Type B pancreatic cell (in vitro differentiated cells): ENCODE measurements around the gene AKAP9. TPM values are rescaled to one million over a fixed set of nuclear protein-coding genes. Genes with fewer than 3 reads are reported as not detected.

Experiments
- DNase-seq: peaks from one replicate; pipeline ENCODE4 v3.0.0; 2021; ENCODE audit warnings: mixed read lengths; ENCODE audit not compliant: unreplicated experiment; ENCODE audit errors: extremely low spot score
- H3K27ac Mint-ChIP-seq: 2 replicates; pipeline ENCODE4 v1.8.0; 2021; ENCODE audit warnings: mild to moderate bottlenecking, mixed read lengths
- H3K27me3 Mint-ChIP-seq: 2 replicates; pipeline ENCODE4 v1.8.0; 2021; ENCODE audit warnings: mixed read lengths
- H3K36me3 Mint-ChIP-seq: 2 replicates; pipeline ENCODE4 v1.8.0; 2021; ENCODE audit warnings: mixed read lengths
- H3K4me1 Mint-ChIP-seq: one replicate; pipeline ENCODE4 v1.8.0; 2021; ENCODE audit warnings: mixed read lengths; ENCODE audit not compliant: unreplicated experiment
- H3K4me3 Mint-ChIP-seq: 2 replicates; pipeline ENCODE4 v1.8.0; 2021; ENCODE audit warnings: mild to moderate bottlenecking, mixed read lengths
- H3K9me3 Mint-ChIP-seq: 2 replicates; pipeline ENCODE4 v1.8.0; 2021; ENCODE audit warnings: mixed read lengths
- total RNA-seq: library from RNA; stranded (reverse); gene quantifications from 2 replicates; pipeline ENCODE4 v1.2.1, GENCODE V29; 2021; ENCODE audit warnings: low replicate concordance
- TF ChIP-seq, protein P1 (sequence below): fragments of 200-600 bp; sonication (generic); conservative IDR thresholded peaks from 2 replicates; pipeline ENCODE4 v1.5.0; 2021; ENCODE audit warnings: antibody characterized with exemption, mild to moderate bottlenecking

The AKAP9 gene
- total RNA-seq, 1 donor from 2014 or later, result 63.1 TPM

DNA sequence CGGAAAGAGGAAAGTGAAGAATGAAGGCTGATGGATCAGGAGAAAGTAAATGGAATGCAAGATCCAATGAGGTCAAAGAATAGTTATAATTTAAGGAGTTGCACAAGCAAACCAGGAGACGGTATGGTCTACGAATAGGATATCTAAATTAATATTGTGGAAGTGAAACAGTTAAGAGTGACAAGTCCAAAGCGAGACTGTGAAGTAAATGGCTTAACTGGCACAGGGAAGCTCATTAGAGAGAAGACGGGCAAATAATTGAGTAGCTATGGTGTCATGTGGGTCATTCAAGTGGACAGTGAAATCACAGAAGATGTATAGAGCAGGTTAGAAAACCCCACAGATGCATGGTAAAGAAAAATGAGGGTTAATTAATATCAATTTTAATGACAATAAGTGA is 190.4 kb downstream of the AKAP9 start:
- Mint-ChIP-seq H3K4me3 (peak overlapping the region; percentile 26), H3K9me3 (no peaks in the 10 kb centered on the region), H3K27me3 (no peaks in the 10 kb centered on the region), H3K27ac (no peak overlapping the region), H3K36me3 (peaks cover 24% of the 10 kb centered on the region), H3K4me1 (peaks cover 30% of the 10 kb centered on the region)
- TF ChIP-seq, protein P1, sequence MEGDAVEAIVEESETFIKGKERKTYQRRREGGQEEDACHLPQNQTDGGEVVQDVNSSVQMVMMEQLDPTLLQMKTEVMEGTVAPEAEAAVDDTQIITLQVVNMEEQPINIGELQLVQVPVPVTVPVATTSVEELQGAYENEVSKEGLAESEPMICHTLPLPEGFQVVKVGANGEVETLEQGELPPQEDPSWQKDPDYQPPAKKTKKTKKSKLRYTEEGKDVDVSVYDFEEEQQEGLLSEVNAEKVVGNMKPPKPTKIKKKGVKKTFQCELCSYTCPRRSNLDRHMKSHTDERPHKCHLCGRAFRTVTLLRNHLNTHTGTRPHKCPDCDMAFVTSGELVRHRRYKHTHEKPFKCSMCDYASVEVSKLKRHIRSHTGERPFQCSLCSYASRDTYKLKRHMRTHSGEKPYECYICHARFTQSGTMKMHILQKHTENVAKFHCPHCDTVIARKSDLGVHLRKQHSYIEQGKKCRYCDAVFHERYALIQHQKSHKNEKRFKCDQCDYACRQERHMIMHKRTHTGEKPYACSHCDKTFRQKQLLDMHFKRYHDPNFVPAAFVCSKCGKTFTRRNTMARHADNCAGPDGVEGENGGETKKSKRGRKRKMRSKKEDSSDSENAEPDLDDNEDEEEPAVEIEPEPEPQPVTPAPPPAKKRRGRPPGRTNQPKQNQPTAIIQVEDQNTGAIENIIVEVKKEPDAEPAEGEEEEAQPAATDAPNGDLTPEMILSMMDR, result no peak
- DNase-seq, result no peak

- Mint-ChIP-seq H3K36me3 (peaks cover 19% of the 10 kb centered on the region), H3K27me3 (no peaks in the 10 kb centered on the region), H3K4me1 (peaks cover 30% of the 10 kb centered on the region), H3K9me3 (no peaks in the 10 kb centered on the region), H3K27ac (no peak overlapping the region), H3K4me3 (peak overlapping the region; percentile 72)
- DNase-seq, result no peak
- TF ChIP-seq, protein P1, result no peak
Observed at GRCh38 chr7:92131764-92132330, 191.2 kb downstream of the AKAP9 start.

DNA sequence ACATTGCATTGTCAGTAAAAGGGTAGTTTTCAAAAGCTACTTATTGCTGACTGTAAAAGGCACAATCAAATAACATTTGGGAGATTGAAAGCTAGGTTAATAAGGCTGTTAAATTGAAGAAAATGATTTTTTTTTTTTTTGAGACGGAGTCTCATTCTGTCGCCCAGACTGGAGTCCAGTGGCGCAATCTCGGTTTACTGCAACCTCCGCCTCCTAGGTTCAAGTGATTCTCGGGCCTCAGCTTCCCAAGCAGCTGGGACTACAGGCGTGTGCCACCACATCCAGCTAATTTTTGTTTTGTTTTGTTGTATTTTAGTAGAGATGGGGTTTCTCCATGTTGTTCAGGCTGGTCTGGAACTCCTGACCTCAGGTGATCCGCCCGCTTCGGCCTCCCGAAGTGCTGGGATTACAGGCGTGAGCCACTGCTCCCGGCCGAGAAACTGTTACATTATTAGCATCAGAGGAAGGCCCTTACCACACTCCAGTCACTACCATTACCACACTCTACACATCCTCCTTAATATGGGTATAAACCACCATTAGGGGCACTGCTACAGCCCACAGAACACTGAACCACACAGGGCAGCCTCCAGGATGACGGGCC is 192.6 kb downstream of the AKAP9 start:
- Mint-ChIP-seq H3K36me3 (peaks cover 14% of the 10 kb centered on the region), H3K4me1 (peaks cover 35% of the 10 kb centered on the region), H3K4me3 (peak overlapping the region; percentile 99), H3K27ac (peak overlapping the region; percentile 100), H3K27me3 (no peaks in the 10 kb centered on the region), H3K9me3 (no peaks in the 10 kb centered on the region)
- no peak for DNase-seq
- TF ChIP-seq, protein P1, result no peak

- H3K36me3 Mint-ChIP-seq, result peaks cover 14% of the 10 kb centered on the region
- H3K27me3 Mint-ChIP-seq, result no peaks in the 10 kb centered on the region
- H3K27ac Mint-ChIP-seq, result peak overlapping the region; percentile 100
- DNase-seq, result peak; percentile 90
- H3K9me3 Mint-ChIP-seq, result no peaks in the 10 kb centered on the region
- H3K4me3 Mint-ChIP-seq, result peak overlapping the region; percentile 99
- TF ChIP-seq, protein P1, result peak; percentile 96
- peaks cover 35% of the 10 kb centered on the region for H3K4me1 Mint-ChIP-seq
Observed at GRCh38 chr7:92133737-92134270, 193.1 kb downstream of the AKAP9 start.

DNA sequence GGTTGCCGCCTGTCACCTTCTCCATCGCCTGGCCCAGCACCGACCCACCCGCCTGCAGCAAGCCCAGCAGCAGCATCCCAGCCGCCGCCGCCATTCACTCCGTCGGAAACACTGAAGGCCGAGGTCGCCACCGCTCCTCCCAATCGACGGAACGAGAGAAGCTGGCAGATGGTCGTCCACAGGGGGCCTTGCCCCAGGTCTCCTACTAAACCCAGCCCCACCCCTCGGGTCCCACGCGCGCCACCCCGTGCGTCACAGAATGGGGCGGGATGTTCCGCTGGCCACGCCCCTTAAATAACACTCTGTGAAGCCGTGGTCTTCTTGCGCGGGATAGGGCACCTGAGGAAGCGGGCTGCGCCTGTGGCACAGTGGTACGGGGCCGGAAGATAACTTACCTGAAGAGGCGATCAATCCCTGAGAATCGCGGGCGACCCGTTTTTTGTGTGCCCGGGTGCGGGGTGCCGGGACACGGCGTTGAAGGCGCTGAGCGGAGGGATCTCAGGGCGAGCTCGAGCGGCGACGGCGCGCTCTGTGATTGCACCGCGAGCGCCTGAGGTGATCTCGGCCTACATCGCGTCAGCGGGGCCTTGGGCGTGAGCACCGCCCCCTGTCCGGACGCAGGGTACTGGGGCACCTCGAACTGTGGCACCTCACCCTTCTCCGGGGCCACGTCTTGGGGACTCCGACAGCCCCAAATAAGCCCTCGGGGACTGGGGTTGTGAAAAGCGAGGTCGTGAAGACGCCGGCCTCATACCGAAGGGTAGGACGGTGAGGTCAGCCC is 193.8 kb downstream of the AKAP9 start, which contains the start of gene CYP51A1:
Gene CYP51A1 (minus strand): TSS at position 207 of the 781 bp plus-strand sequence. CDS start 113 bp downstream, at position 94.
- DNase-seq, result peak; percentile 93
- Mint-ChIP-seq H3K4me1 (peaks cover 35% of the 10 kb centered on the region), H3K36me3 (peaks cover 14% of the 10 kb centered on the region), H3K27me3 (no peaks in the 10 kb centered on the region), H3K27ac (peak within 1 kb of the TSS; percentile 100), H3K9me3 (no peaks in the 10 kb centered on the region), H3K4me3 (peak within 1 kb of the TSS; percentile 99)
- TF ChIP-seq, protein P1, result peak; percentile 23
